ENCODE data around the gene SLC5A4. TPM values are rescaled to one million over a fixed set of nuclear protein-coding genes. Genes with fewer than 3 reads are reported as not detected.

The SLC5A4 gene
- total RNA-seq, 1 donor from 2014 or later: not detected

Other genes starting within 250 kb of the SLC5A4 start
- 215 TPM for gene SLC5A1, start 212.1 kb downstream of the SLC5A4 start, total RNA-seq
- gene C22orf42, start 96.0 kb downstream of the SLC5A4 start, total RNA-seq: not detected
- gene RFPL2, start 50.3 kb downstream of the SLC5A4 start, total RNA-seq: not detected
- gene RFPL3, start 102.5 kb upstream of the SLC5A4 start, total RNA-seq: not detected
- gene RTCB, start 156.9 kb upstream of the SLC5A4 start, total RNA-seq: 38.5 TPM
- gene BPIFC, start 209.1 kb upstream of the SLC5A4 start, total RNA-seq: not detected
- 30.3 TPM for gene FBXO7, start 219.5 kb upstream of the SLC5A4 start, total RNA-seq